GM20000 (cell line): ENCODE data around the gene FMNL3.

Experiments used
- DNase-seq: peaks from one replicate; pipeline ENCODE4 v3.0.0; 2012; ENCODE audit warnings: low spot score
- CTCF ChIP-seq: IDR thresholded peaks from 2 replicates; pipeline ENCODE4 v1.5.1; 2012; ENCODE audit warnings: mild to moderate bottlenecking, control low read depth; ENCODE audit errors: extremely low read depth, missing control alignments

FMNL3 gene

GRCh38 chr12:49652921-49653520 is 54.2 kb downstream of the FMNL3 start:
- no peak for TF ChIP-seq CTCF
- DNase-seq: no peak

- no peak for TF ChIP-seq CTCF
- no peak for DNase-seq
These were observed 55.4 kb downstream of the FMNL3 start for GRCh38 chr12:49651855-49652254.

- TF ChIP-seq CTCF: no peak
- DNase-seq: no peak
These were observed 57.3 kb downstream of the FMNL3 start for GRCh38 chr12:49649892-49650291.

GRCh38 chr12:49649445-49649844 is 57.8 kb downstream of the FMNL3 start:
- no peak for TF ChIP-seq CTCF
- DNase-seq: no peak

- TF ChIP-seq CTCF: no peak
- no peak for DNase-seq
These were observed 58.5 kb downstream of the FMNL3 start for GRCh38 chr12:49648712-49649003.

- DNase-seq: no peak
- no peak for TF ChIP-seq CTCF
These were observed 59.1 kb downstream of the FMNL3 start for GRCh38 chr12:49647827-49648711.

- TF ChIP-seq CTCF: no peak
These were observed 60.1 kb downstream of the FMNL3 start for GRCh38 chr12:49646871-49647654.

More at GRCh38 chr12:49646871-49647654, 60.1 kb downstream of the FMNL3 start:
- no peak for DNase-seq
